ENCODE results near the gene PLEKHG4.

The PLEKHG4 gene

GRCh38 chr16:67246081-67246755 is 33.1 kb upstream of the PLEKHG4 start:
- no peak for FAIRE-seq

GRCh38 chr16:67246756-67247191 is 32.6 kb upstream of the PLEKHG4 start:
- FAIRE-seq, result no peak

GRCh38 chr16:67247192-67248072 is 31.9 kb upstream of the PLEKHG4 start, which contains the start of gene FHOD1:
Gene FHOD1, minus strand, starts transcription at chr16:67247481. Its CDS starts 71 bp downstream, at chr16:67247410.
- FAIRE-seq, result no peak

GRCh38 chr16:67248073-67248400 is 31.3 kb upstream of the PLEKHG4 start:
- FAIRE-seq, result no peak

GRCh38 chr16:67248401-67249177 is 30.7 kb upstream of the PLEKHG4 start, which contains the start of gene SLC9A5:
Gene SLC9A5, plus strand, starts transcription at chr16:67248979. Its CDS starts 36 bp downstream, at chr16:67249015.
- no peak for FAIRE-seq

- FAIRE-seq, result no peak
Measured at GRCh38 chr16:67249178-67250044, 29.9 kb upstream of the PLEKHG4 start.

GRCh38 chr16:67250045-67250327 is 29.3 kb upstream of the PLEKHG4 start:
- FAIRE-seq, result no peak

- no peak for FAIRE-seq
Measured at GRCh38 chr16:67252609-67253497, 26.5 kb upstream of the PLEKHG4 start.

GRCh38 chr16:67254801-67255552 is 24.4 kb upstream of the PLEKHG4 start:
- FAIRE-seq, result no peak

- no peak for FAIRE-seq
Measured at GRCh38 chr16:67255553-67256221, 23.6 kb upstream of the PLEKHG4 start.

- FAIRE-seq, result no peak
Measured at GRCh38 chr16:67256701-67257230, 22.6 kb upstream of the PLEKHG4 start.

- FAIRE-seq, result no peak
Measured at GRCh38 chr16:67257486-67258160, 21.7 kb upstream of the PLEKHG4 start.

GRCh38 chr16:67258161-67258835 is 21.0 kb upstream of the PLEKHG4 start:
- no peak for FAIRE-seq

- no peak for FAIRE-seq
Measured at GRCh38 chr16:67259705-67260104, 19.6 kb upstream of the PLEKHG4 start.

- no peak for FAIRE-seq
Measured at GRCh38 chr16:67260426-67261063, 18.8 kb upstream of the PLEKHG4 start.

GRCh38 chr16:67263201-67263600 is 16.1 kb upstream of the PLEKHG4 start:
- FAIRE-seq, result no peak

- FAIRE-seq, result no peak
Measured at GRCh38 chr16:67264277-67264676, 15.1 kb upstream of the PLEKHG4 start.

GRCh38 chr16:67264866-67265265 is 14.5 kb upstream of the PLEKHG4 start:
- FAIRE-seq, result no peak

All from islet of Langerhans (tissue), 1 donor.